UCSD-AML1 (cell line): ENCODE measurements around the gene ARL6IP4.

Experiments
- DNase-seq: peaks from one replicate; lab custom pipeline; 2025; ENCODE audit not compliant: unreplicated experiment; lab: John Stamatoyannopoulos, UW

Gene ARL6IP4

GRCh38 chr12:122977655-122978392 is 2.7 kb upstream of the ARL6IP4 start:
- DNase-seq, result no peak

- DNase-seq, result no peak
Observed at GRCh38 chr12:122978507-122978955, 1.9 kb upstream of the ARL6IP4 start.

GRCh38 chr12:122979001-122979907 is 1.2 kb upstream of the ARL6IP4 start:
- DNase-seq, result no peak

GRCh38 chr12:122979908-122980182 is 636 bp upstream of the ARL6IP4 start:
- DNase-seq, result no peak

- DNase-seq, result no peak
Observed at GRCh38 chr12:122981036-122981471, 573 bp downstream of the ARL6IP4 start.

- DNase-seq, result no peak
Observed at GRCh38 chr12:122981587-122982476, 1.4 kb downstream of the ARL6IP4 start.

GRCh38 chr12:122982477-122982815 is 2.0 kb downstream of the ARL6IP4 start:
- no peak for DNase-seq

GRCh38 chr12:122982963-122983788 is 2.7 kb downstream of the ARL6IP4 start:
- no peak for DNase-seq

GRCh38 chr12:122983789-122984515 is 3.5 kb downstream of the ARL6IP4 start:
- peak; percentile 22 for DNase-seq

GRCh38 chr12:122984612-122985337 is 4.3 kb downstream of the ARL6IP4 start:
- no peak for DNase-seq

- DNase-seq, result no peak
Observed at GRCh38 chr12:122985338-122986257, 5.1 kb downstream of the ARL6IP4 start.

GRCh38 chr12:122986258-122986871 is 5.9 kb downstream of the ARL6IP4 start:
- DNase-seq, result no peak

- DNase-seq, result no peak
Observed at GRCh38 chr12:122987086-122987951, 6.8 kb downstream of the ARL6IP4 start.

GRCh38 chr12:122988036-122988435 is 7.6 kb downstream of the ARL6IP4 start:
- DNase-seq, result no peak

- no peak for DNase-seq
Observed at GRCh38 chr12:122988612-122989212, 8.2 kb downstream of the ARL6IP4 start.

- DNase-seq, result no peak
Observed at GRCh38 chr12:122989225-122989839, 8.9 kb downstream of the ARL6IP4 start.
